HepG2 (cell line): ENCODE data around the gene CHCHD3. TPM values are rescaled to one million over a fixed set of nuclear protein-coding genes. Genes with fewer than 3 reads are reported as not detected.

ENCODE experiments used
- ATAC-seq: fragments of 200-7000 bp; cut with Tn5 transposase; 3 replicates; pipeline ENCODE4 v1.9.1; 2020; ENCODE audit warnings: mild to moderate bottlenecking, moderate library complexity
- BruUV-seq: library from RNA; stranded (reverse); fragments of 400-500 nt; replicated peaks from 2 replicates; lab custom pipeline; 2021; lab: Mats Ljungman, UMichigan
- CTCF ChIA-PET: fragments of 300-600 bp; formaldehyde crosslinking; extraction: SDS; loops from one replicate; lab custom pipeline; 2021; ENCODE audit warnings: low total read pairs, inconsistent platforms, low intra/inter-chr PET ratio; lab: Yijun Ruan, JAX
- POLR2A ChIA-PET: fragments of 350-600 bp; sonication (Branson Sonifier 250); formaldehyde crosslinking; loops from one replicate; lab custom pipeline; 2020; ENCODE audit warnings: antibody characterized with exemption, inconsistent platforms; lab: Yijun Ruan, JAX
- DNase-seq: peaks from one replicate; pipeline ENCODE4 v3.0.0-alpha.2; 2015; ENCODE audit warnings: low spot score
- FAIRE-seq: peaks from 3 replicates; lab custom pipeline; 2011; peaks lifted over from hg19 to GRCh38; lab: Jason Lieb, UNC
- H2AFZ ChIP-seq: one replicate; pipeline ENCODE4 v1.6.1; 2011; ENCODE audit warnings: low read length, inconsistent platforms
- H3K27ac ChIP-seq: fragments of 300-600 bp; 3 replicates; pipeline ENCODE4 v1.8.0; 2011; ENCODE audit warnings: mixed run types, mild to moderate bottlenecking, mixed read lengths, low read length, inconsistent platforms; ENCODE audit not compliant: insufficient read depth; ENCODE audit errors: extremely low read length
- H3K27me3 ChIP-seq, 2 experiments: fragments of 200-600 bp in 1 of 2; 2 replicates in 1 of 2; 3 replicates in 1 of 2; pipeline versions ENCODE4 v1.6.0 to v1.8.0; 2011; ENCODE audit warnings: low read length in 2 of 2, mild to moderate bottlenecking in 2 of 2, moderate library complexity in 2 of 2, inconsistent platforms in 1 of 2; ENCODE audit not compliant: insufficient read depth in 2 of 2, control insufficient read depth in 1 of 2
- H3K36me3 ChIP-seq, 2 experiments: fragments of 200-600 bp in 1 of 2; replicated peaks in 1 of 2; 2 replicates in 1 of 2; 3 replicates in 1 of 2; pipeline versions ENCODE4 v1.5.1 to v1.8.0; 2011; ENCODE audit warnings: low read length in 2 of 2, inconsistent platforms in 1 of 2; ENCODE audit not compliant: insufficient read depth in 2 of 2, control insufficient read depth in 1 of 2
- H3K4me1 ChIP-seq: 2 replicates; pipeline ENCODE4 v1.5.1; 2012; ENCODE audit warnings: low read length, inconsistent platforms; ENCODE audit not compliant: insufficient read depth
- H3K4me2 ChIP-seq: 2 replicates; pipeline ENCODE4 v1.6.0; 2011; ENCODE audit warnings: low read depth, low read length, inconsistent platforms
- H3K4me3 ChIP-seq, 3 experiments: fragments of 200-600 bp in 1 of 3; sonication (generic), shearing (Covaris generic) in 1 of 3; replicated peaks in 1 of 3; 2 replicates each; pipeline ENCODE4 v1.5.1; 2011 to 2016; ENCODE audit warnings: low read length in 3 of 3, inconsistent platforms in 2 of 3, low read depth in 2 of 3, mild to moderate bottlenecking in 2 of 3, control low read depth in 1 of 3, mixed read lengths in 1 of 3; ENCODE audit not compliant: insufficient read depth in 1 of 3
- H3K79me2 ChIP-seq: one replicate; pipeline ENCODE4 v1.6.1; 2011; ENCODE audit warnings: low read length, inconsistent platforms; ENCODE audit not compliant: insufficient read depth
- H3K9ac ChIP-seq: 2 replicates; pipeline ENCODE4 v1.6.0; 2011; ENCODE audit warnings: mild to moderate bottlenecking, low read depth, low read length, inconsistent platforms; ENCODE audit not compliant: insufficient read depth
- H3K9me3 ChIP-seq: 2 replicates; pipeline ENCODE4 v1.5.1; 2012; ENCODE audit warnings: mild to moderate bottlenecking, low read length
- H4K20me1 ChIP-seq: 2 replicates; pipeline ENCODE4 v1.6.0; 2011; ENCODE audit warnings: inconsistent platforms, mild to moderate bottlenecking, low read length, moderate library complexity; ENCODE audit not compliant: insufficient read depth
- FLYWCH1 ChIP-seq: sonication (generic); formaldehyde crosslinking; IDR thresholded peaks from 2 replicates; pipeline ENCODE4 v1.8.1; 2023; ENCODE audit warnings: mild to moderate bottlenecking, missing genetic modification reagents
- KLF11 ChIP-seq: IDR thresholded peaks from 2 replicates; pipeline ENCODE4 v1.6.1; 2016; ENCODE audit warnings: missing compliant biosample characterization
- REXO4 ChIP-seq: sonication (generic); formaldehyde crosslinking; IDR thresholded peaks from 2 replicates; pipeline ENCODE4 v1.8.0; 2022; ENCODE audit warnings: missing genetic modification reagents, mild to moderate bottlenecking, borderline replicate concordance
- SMYD3 ChIP-seq: sonication (generic); formaldehyde crosslinking; IDR thresholded peaks from 2 replicates; pipeline ENCODE4 v1.8.1; 2023; ENCODE audit warnings: mild to moderate bottlenecking, missing genetic modification reagents
- ZBTB1 ChIP-seq: sonication (generic); formaldehyde crosslinking; IDR thresholded peaks from 2 replicates; pipeline ENCODE4 v1.4.0; 2020; ENCODE audit warnings: missing genetic modification reagents, borderline replicate concordance
- ZC3H4 ChIP-seq: sonication (generic); formaldehyde crosslinking; IDR thresholded peaks from 2 replicates; pipeline ENCODE4 v1.4.0; 2020; ENCODE audit warnings: missing genetic modification reagents, borderline replicate concordance
- ZNF17 ChIP-seq: sonication (generic); formaldehyde crosslinking; IDR thresholded peaks from 2 replicates; pipeline ENCODE4 v1.5.0; 2020; ENCODE audit warnings: mild to moderate bottlenecking, missing genetic modification reagents
- ZNF253 ChIP-seq: sonication (generic); formaldehyde crosslinking; IDR thresholded peaks from 2 replicates; pipeline ENCODE4 v1.8.0; 2022; ENCODE audit warnings: mild to moderate bottlenecking, missing genetic modification reagents, borderline replicate concordance
- ZNF329 ChIP-seq: sonication (generic); formaldehyde crosslinking; IDR thresholded peaks from 2 replicates; pipeline ENCODE4 v1.9.0; 2021; ENCODE audit warnings: low read depth, mild to moderate bottlenecking, missing genetic modification reagents
- ZNF33A ChIP-seq: sonication (generic); formaldehyde crosslinking; IDR thresholded peaks from 2 replicates; pipeline ENCODE4 v1.5.1; 2020; ENCODE audit warnings: missing genetic modification reagents, mild to moderate bottlenecking, moderate library complexity, borderline replicate concordance
- in situ Hi-C: cut with HindIII; loops from 2 replicates; pipeline ENCODE4 v1.10.0; 2017; ENCODE audit warnings: low pct_unique_long_range_greater_than_20kb; ENCODE audit not compliant: extremely low pct_ligation_motif_present
- intact Hi-C: fragments of 100-400 bp; cut with micrococcal nuclease; formaldehyde crosslinking; loops from one replicate; pipeline ENCODE4 v1.10.0; 2022; ENCODE audit not compliant: unreplicated experiment
- polyA plus RNA-seq, 8 experiments: library from polyadenylated mRNA; depleted of rRNA in 3 of 8; stranded (reverse) in 7 of 8; unstranded in 1 of 8; fragments of >200 nt; fragmentation: Illumina TruSeq in 4 of 8; extraction: Trizol in 4 of 8; gene quantifications; 2 replicates each; pipeline versions ENCODE4 v1.2.1 to v1.2.3, GENCODE V29; 2011 to 2016; ENCODE audit warnings: low read depth in 4 of 8, missing spikeins in 1 of 8, mixed read lengths in 1 of 8; ENCODE audit not compliant: insufficient read depth in 1 of 8
- total RNA-seq, 5 experiments: library from RNA; depleted of rRNA; stranded (reverse); fragments of >200 nt; fragmentation: Illumina TruSeq; extraction: Trizol; gene quantifications; 2 replicates each; pipeline ENCODE4 v1.2.3, GENCODE V29; 2016; ENCODE audit warnings: low read depth in 1 of 5

CHCHD3 gene
- total and polyA plus RNA-seq, 2 of the 13 experiments (the other 11 are each of a cell fraction or from before 2014, with no cell fraction given), result 32.7 to 86.8 TPM

GRCh38 chr7:132939495-132939894 lies 142.4 kb downstream of the CHCHD3 start (continued):
- TF ChIP-seq FLYWCH1 (CRISPR knock-in tag), result no peak
- no peak for TF ChIP-seq ZNF17
- no peak for TF ChIP-seq ZNF253 (CRISPR knock-in tag)
- TF ChIP-seq KLF11 (CRISPR knock-in tag), result no peak
- TF ChIP-seq REXO4 (CRISPR knock-in tag), result no peak
- no peak for TF ChIP-seq ZBTB1 (CRISPR knock-in tag)
- no peak for TF ChIP-seq ZNF329
- TF ChIP-seq ZNF33A, result no peak

GRCh38 chr7:132937286-132937685 lies 144.6 kb downstream of the CHCHD3 start:
- ChIA-PET CTCF (no interaction called here), POLR2A (no interaction called here)
- TF ChIP-seq SMYD3 (CRISPR knock-in tag), result no peak
- TF ChIP-seq ZC3H4 (CRISPR knock-in tag), result no peak
- Histone ChIP-seq H4K20me1 (no peaks in the 10 kb centered on the region; the same call in 1 of the 2 replicates), H3K79me2 (no peaks in the 10 kb centered on the region), H3K9me3 (peaks cover 8% of the 10 kb centered on the region; the same call in 1 of the 2 replicates), H3K27me3 (no peaks in the 10 kb centered on the region), H3K27ac (no peak overlapping the region), H2AFZ (no peak overlapping the region), H3K36me3 (no peaks in the 10 kb centered on the region), H3K4me1 (0 out of 2 replicates have a peak, but pooled peaks cover 5% of the 10 kb centered on the region), H3K9ac (no peak overlapping the region), H3K4me2 (no peak overlapping the region), H3K4me3 (no peak overlapping the region)
- FAIRE-seq (no peak), ATAC-seq (no peak), DNase-seq (no peak)
- in situ Hi-C loops, result no loop called here
- intact Hi-C loops, result no loop called here
- BruUV-seq, result no TSS peak
